HepG2 (cell line): ENCODE results near the gene SRSF3. TPM values are rescaled to one million over a fixed set of nuclear protein-coding genes. Genes with fewer than 3 reads are reported as not detected.
A peak's percentile ranks its signal among the peaks of the same experiment; 100 is the strongest.

Experiments used
- CCDC6 ChIP-seq: sonication (generic); formaldehyde crosslinking; IDR thresholded peaks from 2 replicates; pipeline ENCODE4 v1.8.1; 2022; ENCODE audit warnings: mild to moderate bottlenecking, missing genetic modification reagents, moderate library complexity
- CHCHD3 ChIP-seq: sonication (generic); formaldehyde crosslinking; IDR thresholded peaks from 2 replicates; pipeline ENCODE4 v1.8.0; 2022; ENCODE audit warnings: mild to moderate bottlenecking, missing genetic modification reagents, moderate library complexity
- CTCF ChIP-seq: sonication (generic); formaldehyde crosslinking; IDR thresholded peaks from 2 replicates; pipeline ENCODE4 v1.5.0; 2020; ENCODE audit warnings: mild to moderate bottlenecking, missing genetic modification reagents, moderate library complexity
- ELF4 ChIP-seq: sonication (generic); formaldehyde crosslinking; IDR thresholded peaks from 2 replicates; pipeline ENCODE4 v1.5.0; 2020; ENCODE audit warnings: missing genetic modification reagents, mild to moderate bottlenecking, moderate library complexity, borderline replicate concordance
- GATAD1 ChIP-seq: IDR thresholded peaks from 2 replicates; pipeline ENCODE4 v1.6.1; 2016; ENCODE audit warnings: missing genetic modification reagents, missing compliant biosample characterization
- HIVEP1 ChIP-seq: sonication (generic); formaldehyde crosslinking; IDR thresholded peaks from 2 replicates; pipeline ENCODE4 v1.4.0; 2020; ENCODE audit warnings: mild to moderate bottlenecking, missing genetic modification reagents
- ISX ChIP-seq: sonication (generic); formaldehyde crosslinking; conservative IDR thresholded peaks from 2 replicates; pipeline ENCODE4 v1.5.0; 2020; ENCODE audit warnings: missing genetic modification reagents
- KLF11 ChIP-seq: IDR thresholded peaks from 2 replicates; pipeline ENCODE4 v1.6.1; 2016; ENCODE audit warnings: missing compliant biosample characterization
- MXD4 ChIP-seq: IDR thresholded peaks from 2 replicates; pipeline ENCODE4 v1.6.1; 2016; ENCODE audit warnings: mild to moderate bottlenecking, missing biosample characterization, missing genetic modification reagents
- SCMH1 ChIP-seq: sonication (generic); formaldehyde crosslinking; IDR thresholded peaks from 2 replicates; pipeline ENCODE4 v1.9.0; 2021; ENCODE audit warnings: missing genetic modification reagents, mild to moderate bottlenecking, borderline replicate concordance
- TERF1 ChIP-seq: sonication (generic); formaldehyde crosslinking; IDR thresholded peaks from 2 replicates; pipeline ENCODE4 v1.8.0; 2022; ENCODE audit warnings: mild to moderate bottlenecking, missing genetic modification reagents, moderate library complexity
- ZFP36 ChIP-seq: fragments of 150-350 bp; IDR thresholded peaks from 2 replicates; pipeline ENCODE4 v1.6.1; 2018; ENCODE audit warnings: borderline replicate concordance, low read length, low read depth; ENCODE audit not compliant: partially characterized antibody
- ZNF333 ChIP-seq: sonication (generic); formaldehyde crosslinking; IDR thresholded peaks from 2 replicates; pipeline ENCODE4 v1.4.0; 2020; ENCODE audit warnings: mild to moderate bottlenecking, missing genetic modification reagents, borderline replicate concordance
- ZNF569 ChIP-seq: sonication (generic); formaldehyde crosslinking; IDR thresholded peaks from 2 replicates; pipeline ENCODE4 v1.5.0; 2020; ENCODE audit warnings: mild to moderate bottlenecking, missing genetic modification reagents, moderate library complexity, borderline replicate concordance
- ZNF589 ChIP-seq: sonication (generic); formaldehyde crosslinking; conservative IDR thresholded peaks from 2 replicates; pipeline ENCODE4 v1.8.0; 2022; ENCODE audit warnings: mild to moderate bottlenecking, moderate library complexity, missing genetic modification reagents
- ZNF615 ChIP-seq: sonication (generic); formaldehyde crosslinking; IDR thresholded peaks from 2 replicates; pipeline ENCODE4 v1.5.0; 2020; ENCODE audit warnings: mild to moderate bottlenecking, missing genetic modification reagents, borderline replicate concordance
- ZNF746 ChIP-seq: sonication (generic); formaldehyde crosslinking; IDR thresholded peaks from 2 replicates; pipeline ENCODE4 v1.8.0; 2022; ENCODE audit warnings: mild to moderate bottlenecking, missing genetic modification reagents
- ZNF773 ChIP-seq: sonication (generic); formaldehyde crosslinking; IDR thresholded peaks from 2 replicates; pipeline ENCODE4 v1.4.0; 2020; ENCODE audit warnings: missing genetic modification reagents, borderline replicate concordance
- polyA plus RNA-seq, 8 experiments: library from polyadenylated mRNA; depleted of rRNA in 3 of 8; stranded (reverse) in 7 of 8; unstranded in 1 of 8; fragments of >200 nt; fragmentation: Illumina TruSeq in 4 of 8; extraction: Trizol in 4 of 8; gene quantifications; 2 replicates each; pipeline versions ENCODE4 v1.2.1 to v1.2.3, GENCODE V29; 2011 to 2016; ENCODE audit warnings: low read depth in 4 of 8, missing spikeins in 1 of 8, mixed read lengths in 1 of 8; ENCODE audit not compliant: insufficient read depth in 1 of 8
- total RNA-seq, 5 experiments: library from RNA; depleted of rRNA; stranded (reverse); fragments of >200 nt; fragmentation: Illumina TruSeq; extraction: Trizol; gene quantifications; 2 replicates each; pipeline ENCODE4 v1.2.3, GENCODE V29; 2016; ENCODE audit warnings: low read depth in 1 of 5
- TF ChIP-seq, protein P1 (sequence below): sonication (generic); formaldehyde crosslinking; IDR thresholded peaks from 2 replicates; pipeline ENCODE4 v1.4.0; 2020; ENCODE audit warnings: mild to moderate bottlenecking, low read depth, missing genetic modification reagents
- TF ChIP-seq, protein P2 (sequence below): IDR thresholded peaks from 2 replicates; pipeline ENCODE4 v1.6.1; 2016
- TF ChIP-seq, protein P3 (sequence below): sonication (generic); formaldehyde crosslinking; IDR thresholded peaks from 2 replicates; pipeline ENCODE4 v1.5.0; 2020; ENCODE audit warnings: missing genetic modification reagents
- TF ChIP-seq, protein P4 (sequence below): sonication (generic); formaldehyde crosslinking; IDR thresholded peaks from 2 replicates; pipeline ENCODE4 v1.4.0; 2020; ENCODE audit warnings: missing genetic modification reagents

SRSF3 gene
- total and polyA plus RNA-seq, 2 of the 13 experiments (the other 11 are each of a cell fraction or from before 2014, with no cell fraction given) = 206 to 684 TPM

DNA sequence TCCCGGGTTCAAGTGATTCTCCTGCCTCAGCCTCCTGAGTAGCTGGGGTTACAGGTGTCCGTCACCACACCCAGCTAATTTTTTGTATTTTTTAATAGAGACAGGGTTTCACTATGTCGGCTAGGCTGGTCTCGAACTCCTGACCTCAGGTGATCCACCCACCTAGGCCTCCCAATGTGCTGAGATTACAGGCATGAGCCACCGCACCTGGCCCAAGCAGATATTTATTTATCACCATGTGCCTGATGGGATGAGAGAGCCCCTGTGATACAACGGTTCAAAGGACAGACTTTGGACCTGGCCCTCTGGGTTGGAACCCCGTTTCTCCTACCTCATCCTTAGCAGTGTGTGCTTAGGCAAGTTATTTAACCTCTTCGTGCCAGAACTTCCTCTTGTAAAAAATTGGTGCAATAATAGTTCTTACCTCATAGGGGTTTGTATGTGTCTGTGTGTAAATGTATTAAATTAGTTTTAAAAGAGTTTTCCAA lies 27.7 kb upstream of the SRSF3 start (continued):
- TF ChIP-seq, protein P1, sequence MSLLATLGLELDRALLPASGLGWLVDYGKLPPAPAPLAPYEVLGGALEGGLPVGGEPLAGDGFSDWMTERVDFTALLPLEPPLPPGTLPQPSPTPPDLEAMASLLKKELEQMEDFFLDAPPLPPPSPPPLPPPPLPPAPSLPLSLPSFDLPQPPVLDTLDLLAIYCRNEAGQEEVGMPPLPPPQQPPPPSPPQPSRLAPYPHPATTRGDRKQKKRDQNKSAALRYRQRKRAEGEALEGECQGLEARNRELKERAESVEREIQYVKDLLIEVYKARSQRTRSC = no peak
- TF ChIP-seq ELF4 (CRISPR knock-in tag) (peak; percentile 55; the same call in 1 of the 2 replicates), HIVEP1 (CRISPR knock-in tag) (no peak), ZFP36 (no peak), MXD4 (0 out of 2 replicates have a peak, but pooled peaks have one; percentile 42), ZNF569 (CRISPR knock-in tag) (no peak), CCDC6 (CRISPR knock-in tag) (no peak), SCMH1 (CRISPR knock-in tag) (no peak), CHCHD3 (CRISPR knock-in tag) (no peak), TERF1 (CRISPR knock-in tag) (no peak), ZNF773 (no peak), ZNF333 (CRISPR knock-in tag) (no peak), ZNF746 (CRISPR knock-in tag) (no peak; the same call in 1 of the 2 replicates), KLF11 (peak; percentile 54; the same call in 1 of the 2 replicates), ZNF615 (CRISPR knock-in tag) (no peak), GATAD1 (CRISPR knock-in tag) (no peak), CTCF (CRISPR knock-in tag) (0 out of 2 replicates have a peak, but pooled peaks have one; percentile 17), ISX (CRISPR knock-in tag) (no peak), ZNF589 (CRISPR knock-in tag) (no peak)
- TF ChIP-seq, protein P2, sequence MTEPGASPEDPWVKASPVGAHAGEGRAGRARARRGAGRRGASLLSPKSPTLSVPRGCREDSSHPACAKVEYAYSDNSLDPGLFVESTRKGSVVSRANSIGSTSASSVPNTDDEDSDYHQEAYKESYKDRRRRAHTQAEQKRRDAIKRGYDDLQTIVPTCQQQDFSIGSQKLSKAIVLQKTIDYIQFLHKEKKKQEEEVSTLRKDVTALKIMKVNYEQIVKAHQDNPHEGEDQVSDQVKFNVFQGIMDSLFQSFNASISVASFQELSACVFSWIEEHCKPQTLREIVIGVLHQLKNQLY (CRISPR knock-in tag) = peak; percentile 65
- TF ChIP-seq, protein P3, sequence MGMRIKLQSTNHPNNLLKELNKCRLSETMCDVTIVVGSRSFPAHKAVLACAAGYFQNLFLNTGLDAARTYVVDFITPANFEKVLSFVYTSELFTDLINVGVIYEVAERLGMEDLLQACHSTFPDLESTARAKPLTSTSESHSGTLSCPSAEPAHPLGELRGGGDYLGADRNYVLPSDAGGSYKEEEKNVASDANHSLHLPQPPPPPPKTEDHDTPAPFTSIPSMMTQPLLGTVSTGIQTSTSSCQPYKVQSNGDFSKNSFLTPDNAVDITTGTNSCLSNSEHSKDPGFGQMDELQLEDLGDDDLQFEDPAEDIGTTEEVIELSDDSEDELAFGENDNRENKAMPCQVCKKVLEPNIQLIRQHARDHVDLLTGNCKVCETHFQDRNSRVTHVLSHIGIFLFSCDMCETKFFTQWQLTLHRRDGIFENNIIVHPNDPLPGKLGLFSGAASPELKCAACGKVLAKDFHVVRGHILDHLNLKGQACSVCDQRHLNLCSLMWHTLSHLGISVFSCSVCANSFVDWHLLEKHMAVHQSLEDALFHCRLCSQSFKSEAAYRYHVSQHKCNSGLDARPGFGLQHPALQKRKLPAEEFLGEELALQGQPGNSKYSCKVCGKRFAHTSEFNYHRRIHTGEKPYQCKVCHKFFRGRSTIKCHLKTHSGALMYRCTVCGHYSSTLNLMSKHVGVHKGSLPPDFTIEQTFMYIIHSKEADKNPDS (CRISPR knock-in tag) = no peak
- TF ChIP-seq, protein P4, sequence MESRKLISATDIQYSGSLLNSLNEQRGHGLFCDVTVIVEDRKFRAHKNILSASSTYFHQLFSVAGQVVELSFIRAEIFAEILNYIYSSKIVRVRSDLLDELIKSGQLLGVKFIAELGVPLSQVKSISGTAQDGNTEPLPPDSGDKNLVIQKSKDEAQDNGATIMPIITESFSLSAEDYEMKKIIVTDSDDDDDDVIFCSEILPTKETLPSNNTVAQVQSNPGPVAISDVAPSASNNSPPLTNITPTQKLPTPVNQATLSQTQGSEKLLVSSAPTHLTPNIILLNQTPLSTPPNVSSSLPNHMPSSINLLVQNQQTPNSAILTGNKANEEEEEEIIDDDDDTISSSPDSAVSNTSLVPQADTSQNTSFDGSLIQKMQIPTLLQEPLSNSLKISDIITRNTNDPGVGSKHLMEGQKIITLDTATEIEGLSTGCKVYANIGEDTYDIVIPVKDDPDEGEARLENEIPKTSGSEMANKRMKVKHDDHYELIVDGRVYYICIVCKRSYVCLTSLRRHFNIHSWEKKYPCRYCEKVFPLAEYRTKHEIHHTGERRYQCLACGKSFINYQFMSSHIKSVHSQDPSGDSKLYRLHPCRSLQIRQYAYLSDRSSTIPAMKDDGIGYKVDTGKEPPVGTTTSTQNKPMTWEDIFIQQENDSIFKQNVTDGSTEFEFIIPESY (CRISPR knock-in tag) = no peak
